ENCODE data around the gene KRT78.
"Not testable (repeated sequence)": the region's sequence is repeated elsewhere in the genome, so short reads cannot be mapped to it uniquely, and the experiment has no call there.

Gene KRT78

DNA sequence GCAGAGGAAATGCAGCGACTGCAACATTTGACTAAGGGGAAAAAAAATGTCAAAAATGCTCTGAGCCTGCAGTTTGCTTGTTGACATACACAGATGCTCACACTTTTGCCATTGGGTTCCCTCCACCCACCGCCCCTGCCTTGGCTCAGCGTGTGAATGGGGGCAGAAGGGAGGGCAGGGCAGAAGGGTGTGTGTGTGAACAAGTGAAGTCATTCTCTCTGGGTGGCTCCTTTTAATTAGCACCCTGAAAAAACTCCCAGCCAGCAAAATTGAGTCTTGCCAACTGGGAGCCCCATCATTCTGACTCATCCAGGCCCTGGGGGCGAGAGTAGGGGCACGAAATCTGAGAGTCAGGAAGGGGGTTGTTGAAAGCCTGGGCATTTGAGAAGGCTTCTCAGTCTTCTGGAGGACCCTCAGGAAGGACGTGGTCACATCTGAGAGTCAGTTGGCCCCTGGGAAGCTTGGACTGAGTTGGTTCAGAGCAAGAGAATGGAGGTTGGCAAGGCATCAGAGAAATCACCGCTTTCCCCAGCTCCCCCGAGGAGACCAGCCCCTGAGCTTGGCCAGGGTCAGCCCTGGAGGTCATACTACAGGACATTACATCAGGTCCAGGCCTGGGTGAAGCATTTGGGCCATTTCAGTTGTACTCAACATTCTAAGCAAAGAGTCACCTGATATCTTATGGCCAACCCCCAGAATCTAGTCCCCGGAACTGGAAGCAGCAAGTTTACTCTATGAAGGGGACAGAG lies 22.7 kb upstream of the KRT78 start:
- DNase-seq = no peak

DNA sequence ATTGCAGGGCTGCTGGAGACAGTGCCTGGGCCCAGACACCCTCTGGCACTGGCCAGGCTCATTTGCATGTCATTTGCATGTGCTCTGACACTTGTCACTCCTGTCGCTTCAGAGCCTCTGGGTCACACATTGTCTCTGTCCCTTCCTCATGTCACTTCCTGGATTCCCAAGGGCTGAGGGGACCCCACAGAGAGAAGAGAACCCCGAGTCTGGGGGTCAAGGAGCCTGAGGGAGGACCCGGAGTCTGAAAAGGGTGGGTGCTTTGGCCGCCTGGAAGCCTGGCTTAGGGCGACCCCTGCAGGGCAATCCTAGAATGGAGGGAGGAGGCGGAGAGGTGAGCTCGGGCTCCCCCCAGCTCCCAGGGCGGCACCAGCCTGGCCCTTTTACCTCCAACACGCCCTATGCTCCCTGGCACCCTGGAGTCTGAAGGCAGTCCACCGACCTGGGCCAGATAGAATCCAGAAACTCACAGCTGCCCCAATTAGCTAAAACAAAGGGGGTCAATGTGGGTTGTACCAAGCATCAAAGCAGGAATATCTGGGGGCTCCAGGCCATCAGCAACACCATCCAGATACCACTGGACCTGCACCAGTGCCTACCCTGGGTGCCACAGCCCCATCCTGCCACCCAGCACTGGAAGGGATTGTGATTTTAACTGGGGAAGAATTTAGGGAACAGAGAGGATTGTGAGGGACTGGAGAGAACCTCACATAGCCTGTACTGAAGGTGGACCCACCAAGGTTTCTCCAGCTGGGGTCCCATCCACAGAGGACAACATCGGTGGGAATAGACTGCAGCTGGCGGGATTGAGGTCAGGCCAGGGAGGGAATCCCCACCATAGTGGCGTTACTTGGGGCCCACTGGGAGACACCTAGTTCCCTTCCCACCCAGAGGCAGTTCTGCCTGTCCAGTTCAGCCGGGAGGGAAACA lies 21.8 kb upstream of the KRT78 start:
- DNase-seq = peak; percentile 83 to 86

DNA sequence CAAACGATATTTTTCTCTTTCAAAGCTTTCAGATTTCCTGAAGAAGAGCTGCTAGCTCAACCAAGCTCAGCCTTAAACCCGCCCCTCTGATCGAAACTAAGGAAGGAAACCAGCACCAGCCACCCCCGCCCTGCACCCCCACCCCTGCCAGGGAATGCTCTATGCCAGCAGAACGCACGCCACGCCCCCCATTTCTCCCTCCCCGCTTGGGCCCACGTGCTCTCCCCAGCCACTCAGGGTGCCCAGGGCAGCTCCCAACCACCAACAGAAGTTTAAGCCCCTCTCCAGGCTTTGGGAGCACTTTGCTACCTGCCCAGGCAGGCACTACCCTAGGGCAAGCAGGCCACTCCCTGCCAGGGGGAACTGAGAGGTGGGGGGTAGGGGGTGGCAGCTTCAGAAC lies 18.8 kb upstream of the KRT78 start:
- DNase-seq = peak; percentile 42 to 49

DNA sequence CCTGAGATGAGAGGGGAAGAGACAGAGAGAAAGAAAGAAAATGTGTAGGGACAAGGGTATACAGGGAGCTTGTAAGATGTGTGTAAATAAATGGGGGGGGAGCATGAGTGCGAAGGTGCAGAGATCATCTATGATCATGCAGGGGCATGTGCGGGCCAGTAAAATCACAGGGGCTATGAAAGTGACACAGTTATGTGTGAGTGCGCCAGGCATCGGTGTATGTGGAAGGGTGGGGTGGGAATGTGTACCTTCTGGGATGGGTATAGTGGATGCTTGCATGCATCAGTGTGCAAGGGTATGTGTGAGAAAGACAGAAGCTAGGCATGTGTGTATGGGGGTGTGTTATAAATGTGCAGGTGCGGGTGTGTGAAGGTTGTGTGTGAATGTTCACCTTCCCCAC lies 18.4 kb upstream of the KRT78 start:
- no peak for DNase-seq

DNA sequence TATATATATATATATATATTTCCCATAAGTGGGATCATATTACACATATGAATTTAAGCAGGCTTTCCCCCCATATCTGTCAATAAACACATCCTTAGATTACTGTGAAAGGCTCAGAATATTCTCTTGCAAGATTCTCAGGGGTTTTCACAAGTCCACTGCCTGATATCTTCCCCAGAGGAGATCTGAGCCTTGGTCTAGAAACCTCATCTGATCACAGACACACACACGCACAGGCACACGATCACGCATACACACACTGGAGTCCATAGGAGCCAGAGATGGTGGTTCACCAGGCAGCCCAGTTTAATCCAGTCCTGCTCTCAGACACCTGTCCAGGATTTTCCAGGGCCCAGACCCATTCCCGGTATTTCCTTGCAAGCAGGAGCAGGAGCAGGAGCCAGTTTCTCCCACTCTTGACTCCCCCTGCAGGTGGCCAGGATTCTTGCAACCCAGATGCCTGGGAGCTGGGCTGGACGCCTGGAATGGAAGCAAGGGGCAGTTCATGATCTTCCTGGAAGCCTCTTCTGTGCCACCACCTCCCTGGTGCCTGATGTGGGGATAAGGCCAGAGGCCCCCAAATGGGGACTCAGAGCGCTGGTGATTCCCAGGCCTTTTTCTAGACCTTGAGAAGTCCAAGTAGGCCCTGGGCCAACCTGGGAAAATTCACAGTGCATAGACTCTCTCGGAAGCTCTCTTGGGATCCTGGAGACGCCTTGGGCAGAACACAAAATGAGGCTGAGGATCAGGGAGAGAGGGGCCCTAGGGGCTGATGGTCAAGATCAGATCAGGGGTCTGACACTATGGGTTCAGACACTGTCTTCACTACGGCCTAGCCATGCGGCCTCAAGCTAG lies 16.5 kb upstream of the KRT78 start:
- peak; percentile 34 to 46 for DNase-seq

DNA sequence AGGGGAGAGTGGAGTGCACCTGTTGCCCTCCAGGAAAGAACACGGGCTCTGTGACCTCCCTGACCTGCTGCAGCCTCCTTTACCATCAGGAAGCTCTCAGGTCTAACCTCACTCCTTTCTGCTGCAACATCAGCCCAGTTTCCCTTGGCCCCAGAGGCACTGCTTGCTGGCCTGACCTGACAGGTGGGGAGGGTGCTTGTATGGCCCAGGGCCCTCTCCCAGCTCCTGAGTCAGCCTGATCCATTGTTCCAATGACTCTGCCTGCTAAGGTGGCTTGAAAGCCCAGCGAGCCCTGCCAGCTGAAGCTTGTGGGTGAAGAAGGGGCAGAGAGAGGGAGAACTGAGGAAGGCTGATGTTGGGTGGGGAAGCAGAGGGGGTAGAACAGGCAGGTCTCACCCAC lies 13.2 kb upstream of the KRT78 start:
- DNase-seq = no peak

DNA sequence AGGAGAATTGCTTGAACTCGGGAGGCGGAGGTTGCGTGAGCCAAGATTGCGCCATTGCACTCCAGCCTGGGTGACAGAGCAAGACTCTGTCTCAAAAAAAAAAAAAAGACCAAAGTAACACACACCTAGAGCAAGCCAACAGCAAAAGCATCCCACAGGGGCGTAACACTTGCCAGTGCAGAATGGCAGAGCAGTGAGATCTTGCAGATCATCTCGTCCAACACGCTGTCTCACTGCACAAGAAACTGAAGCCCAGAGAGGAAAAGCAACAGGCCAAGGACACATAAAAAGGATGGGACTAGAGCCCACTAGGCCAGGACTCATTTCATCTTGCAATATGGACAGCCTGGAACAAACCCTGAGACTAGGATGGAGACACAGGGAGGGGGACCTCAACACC lies 12.7 kb upstream of the KRT78 start:
- no peak for DNase-seq

DNA sequence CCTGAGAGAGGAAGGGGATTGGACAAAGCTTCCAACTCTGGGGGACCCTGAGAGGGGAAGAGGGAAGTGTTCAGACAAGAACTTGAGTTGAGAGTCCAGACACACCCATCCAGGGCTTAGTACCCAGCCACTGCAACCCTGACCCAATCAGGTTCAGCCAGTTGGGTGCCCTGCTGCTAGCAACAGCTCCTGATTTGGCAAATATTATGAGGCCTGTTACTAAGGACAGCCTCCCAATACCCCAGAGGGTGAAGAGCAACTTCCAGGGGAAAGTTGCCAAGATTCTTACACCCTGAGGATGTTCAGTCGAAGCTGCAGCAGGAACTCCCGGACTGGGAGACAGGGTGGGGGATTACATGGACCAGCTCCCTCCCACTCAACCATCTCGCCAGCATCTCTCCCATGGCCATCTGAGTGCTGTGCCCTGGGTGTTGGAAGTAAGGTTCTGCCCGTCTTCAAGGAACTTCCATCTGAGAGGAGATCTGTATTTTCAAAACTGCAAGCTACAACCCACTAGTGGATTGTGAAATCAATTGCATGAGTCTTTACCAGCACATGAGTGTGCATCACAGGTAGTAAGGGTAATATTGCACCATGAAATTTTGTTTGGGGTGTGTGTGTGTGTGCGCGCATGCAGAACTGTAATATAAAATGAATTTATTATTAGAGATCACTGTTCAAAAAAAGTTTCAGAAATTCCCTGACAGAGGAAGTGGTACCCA lies 11.5 kb upstream of the KRT78 start:
- no peak for DNase-seq

DNA sequence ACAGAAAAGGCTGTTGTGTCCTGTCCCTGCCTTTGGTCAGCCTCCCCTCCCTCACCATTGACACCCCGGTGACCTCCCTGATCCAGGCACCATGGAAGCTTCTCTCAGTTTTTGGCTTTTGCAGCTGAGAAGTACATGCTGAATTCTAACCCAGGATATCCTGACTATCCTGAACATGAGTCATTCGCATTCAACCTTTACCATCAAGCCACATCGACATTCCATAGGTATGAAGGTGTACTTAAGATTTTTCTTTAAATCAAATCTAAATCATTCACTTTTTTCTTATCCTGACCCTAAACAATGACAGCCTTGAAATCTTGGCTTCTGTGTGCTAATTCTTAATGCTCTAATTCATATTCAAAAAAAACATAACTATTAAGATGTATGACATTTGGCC lies 8.7 kb upstream of the KRT78 start:
- DNase-seq = no peak

DNA sequence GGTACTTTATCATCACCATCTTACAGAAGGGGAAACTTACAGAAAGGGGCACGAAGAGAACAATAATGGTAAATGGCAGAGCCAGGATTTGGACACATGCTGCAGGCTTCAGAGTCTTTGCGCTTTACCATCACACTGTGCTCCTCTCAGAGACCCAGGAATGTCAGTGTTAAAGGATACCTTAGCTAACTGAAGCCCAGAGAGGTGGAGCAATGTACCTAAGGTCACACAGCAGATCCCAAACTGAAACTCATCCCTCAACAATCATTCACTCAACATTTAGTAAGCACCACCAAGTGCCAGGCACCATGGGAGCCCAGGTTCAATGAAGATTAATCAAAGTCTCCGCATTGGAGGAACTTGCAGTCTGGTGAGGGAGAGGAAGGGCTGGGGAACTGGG lies 8.0 kb upstream of the KRT78 start:
- no peak for DNase-seq

DNA sequence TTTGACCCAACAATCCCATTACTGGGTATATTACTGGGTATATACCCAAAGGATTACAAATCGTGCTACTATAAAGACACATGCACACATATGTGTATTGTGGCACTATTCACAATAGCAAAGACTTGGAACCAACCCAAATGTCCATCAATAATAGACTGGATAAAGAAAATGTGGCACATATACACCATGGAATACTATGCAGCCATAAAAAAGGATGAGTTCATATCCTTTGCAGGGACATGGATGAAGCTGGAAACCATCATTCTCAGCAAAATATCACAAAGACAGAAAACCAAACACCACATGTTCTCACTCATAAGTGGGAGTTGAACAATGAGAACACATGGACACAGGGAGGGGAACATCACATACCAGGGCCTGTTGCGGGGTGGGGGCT lies 7.3 kb upstream of the KRT78 start:
- not testable (repeated sequence) for DNase-seq

DNA sequence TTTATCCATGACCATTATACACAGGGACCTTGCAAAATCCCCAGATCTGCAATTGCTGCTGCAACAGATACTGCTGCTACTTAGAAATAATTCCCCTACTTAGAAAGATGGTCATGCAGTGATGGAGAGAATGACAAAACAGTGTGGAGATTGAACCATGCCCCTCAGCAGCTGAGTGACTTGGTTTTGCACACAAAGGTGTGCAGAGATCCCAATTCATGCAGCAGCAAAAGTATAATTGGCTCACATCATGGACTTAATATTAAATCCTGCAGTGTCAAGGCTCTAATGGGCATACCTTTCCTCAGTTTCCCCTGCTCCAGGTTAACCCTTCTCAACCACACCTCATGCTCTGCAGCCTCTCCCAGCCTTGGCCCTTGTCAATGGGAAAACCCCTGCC lies 3.0 kb upstream of the KRT78 start:
- no peak for DNase-seq

DNA sequence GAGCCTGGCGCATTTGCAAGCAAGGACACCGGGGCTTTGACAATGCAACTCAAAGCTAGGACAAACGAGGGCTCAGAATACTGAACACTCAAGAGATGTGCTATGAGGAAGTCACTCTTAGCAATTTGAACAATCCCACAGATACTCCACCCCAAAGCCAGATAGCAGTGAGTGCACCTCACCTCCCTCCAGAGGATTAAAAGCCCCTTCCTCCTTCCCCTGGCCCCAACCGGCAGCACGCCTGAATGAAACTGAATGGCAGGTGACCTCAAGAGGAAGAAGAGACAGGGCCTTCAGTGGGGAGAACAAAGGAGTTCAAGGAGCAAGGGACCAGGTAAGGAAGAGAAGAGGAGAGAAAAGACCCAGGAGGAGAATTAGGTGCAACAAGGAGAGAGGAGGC lies 1.9 kb upstream of the KRT78 start:
- DNase-seq = no peak

DNA sequence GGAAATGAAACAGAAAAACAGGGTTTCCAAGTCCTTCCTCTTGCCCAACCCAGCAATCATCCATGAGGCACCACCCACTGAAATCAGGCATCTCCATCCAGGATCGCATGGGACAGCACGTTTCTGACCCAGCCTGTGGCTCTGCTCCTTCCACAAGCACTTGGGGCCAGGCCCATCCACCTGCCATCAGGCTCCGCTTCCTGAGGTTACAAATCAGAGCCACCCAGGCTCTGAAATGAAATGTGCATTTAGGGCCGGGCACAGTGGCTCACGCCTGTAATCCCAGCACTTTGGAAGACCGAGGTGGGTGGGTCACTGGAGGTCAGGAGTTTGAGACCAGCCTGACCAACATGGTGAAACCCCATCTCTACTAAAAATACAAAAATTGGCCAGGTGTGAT lies 717 bp upstream of the KRT78 start:
- DNase-seq = no peak

DNA sequence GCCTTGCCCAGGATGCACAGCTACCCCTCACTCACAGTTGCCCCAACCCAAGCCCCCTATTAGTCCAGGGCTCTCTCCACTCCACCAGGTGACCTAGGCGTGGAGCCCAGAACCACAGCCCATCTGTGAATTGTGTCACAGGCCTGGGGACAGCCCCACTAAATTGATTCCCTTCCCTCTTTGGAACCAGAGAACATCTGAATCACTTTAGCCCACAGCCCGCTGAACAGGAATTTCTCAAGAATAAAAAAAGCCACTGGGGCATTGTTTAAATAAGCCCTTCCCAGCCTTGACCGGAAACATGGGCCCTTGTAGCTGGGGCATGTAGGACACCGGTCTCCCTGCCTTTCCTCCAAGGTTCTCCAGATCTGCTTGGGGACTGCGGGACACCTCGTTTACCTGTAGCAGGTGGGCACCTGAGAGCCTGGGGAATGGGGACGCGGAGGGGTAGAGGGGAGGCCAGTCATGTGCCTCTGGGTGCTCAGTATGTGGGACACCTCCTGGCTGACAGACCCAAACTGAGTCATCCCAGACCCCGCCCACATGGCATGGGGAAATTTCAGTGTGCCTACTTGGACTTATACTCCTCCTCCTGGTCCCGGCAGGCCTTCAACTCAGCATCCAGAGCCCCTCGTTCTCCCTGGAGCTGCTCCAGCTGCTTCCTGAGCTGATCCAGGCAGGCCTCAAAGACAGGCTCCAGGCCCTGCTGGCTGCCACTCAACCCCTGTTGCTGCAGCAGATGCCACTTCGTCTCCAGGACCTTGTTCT lies 1.3 kb downstream of the KRT78 start:
- DNase-seq = no peak

DNA sequence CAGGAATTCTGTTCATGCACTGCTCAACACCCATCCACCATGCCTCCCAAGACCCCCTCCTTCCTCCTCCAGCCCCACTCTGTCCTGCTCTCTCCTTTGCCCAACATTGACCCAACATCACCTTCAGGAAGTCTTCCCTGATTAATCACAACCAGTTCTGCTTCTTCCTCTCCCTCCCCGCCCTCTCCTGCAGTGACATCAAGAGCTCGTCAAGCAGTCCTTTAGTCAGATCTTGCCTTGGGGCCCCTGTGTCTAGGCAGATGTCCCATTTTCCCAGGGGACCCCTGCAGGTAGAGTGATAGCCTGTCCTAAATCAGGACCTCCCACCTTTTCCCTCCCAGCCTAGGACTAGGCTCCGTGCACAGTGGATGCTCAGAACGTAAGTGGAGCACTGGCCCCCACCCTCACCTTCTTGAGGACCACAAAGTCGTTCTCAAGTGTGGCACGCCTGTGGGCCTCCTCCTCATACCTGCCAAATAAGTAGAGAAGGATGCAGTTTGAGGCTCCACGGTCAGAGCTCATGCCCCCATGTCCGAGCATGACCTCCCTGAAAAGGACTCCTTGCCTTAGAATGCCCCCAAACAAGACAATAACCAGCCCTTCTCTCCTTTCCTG lies 2.3 kb downstream of the KRT78 start:
- no peak for DNase-seq

DNA sequence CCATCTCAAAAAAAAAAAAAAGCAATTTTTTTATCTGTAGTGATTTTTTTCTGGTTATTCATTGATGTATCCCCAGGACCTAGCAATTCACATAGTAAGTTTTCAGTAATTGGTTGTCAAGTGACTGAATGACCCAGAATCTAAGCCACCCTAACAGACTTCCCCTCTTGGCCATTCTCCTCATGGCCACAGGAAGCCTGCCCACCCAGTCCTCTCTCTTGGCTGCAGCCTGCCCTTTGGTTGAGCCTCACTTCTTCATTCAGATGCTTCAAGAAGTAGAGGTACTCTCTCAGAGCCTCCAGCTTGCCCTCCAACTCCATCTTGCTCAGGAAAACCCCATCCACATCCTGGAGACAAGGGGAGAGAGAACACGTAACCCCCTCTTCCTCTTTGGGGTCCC lies 2.8 kb downstream of the KRT78 start:
- DNase-seq = no peak

DNA sequence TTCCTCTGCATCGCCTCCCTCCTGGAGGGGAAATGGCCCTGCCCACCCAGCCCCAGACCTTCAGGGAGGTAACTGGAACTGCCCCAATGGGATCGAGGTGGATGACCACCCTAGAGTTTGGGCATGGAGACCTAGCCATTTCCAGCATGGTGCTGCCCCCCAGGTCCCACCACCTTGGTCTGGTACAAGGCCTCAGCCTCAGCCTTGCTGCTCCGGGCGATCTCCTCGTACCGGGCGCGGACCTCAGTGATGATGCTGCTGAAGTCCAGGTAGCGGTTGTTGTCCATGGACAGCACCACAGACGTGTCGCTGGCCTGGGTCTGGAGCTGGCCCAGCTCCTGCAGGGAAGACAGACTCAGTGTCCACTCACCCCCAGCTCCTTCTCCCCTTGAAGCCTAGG lies 4.4 kb downstream of the KRT78 start:
- DNase-seq = no peak

DNA sequence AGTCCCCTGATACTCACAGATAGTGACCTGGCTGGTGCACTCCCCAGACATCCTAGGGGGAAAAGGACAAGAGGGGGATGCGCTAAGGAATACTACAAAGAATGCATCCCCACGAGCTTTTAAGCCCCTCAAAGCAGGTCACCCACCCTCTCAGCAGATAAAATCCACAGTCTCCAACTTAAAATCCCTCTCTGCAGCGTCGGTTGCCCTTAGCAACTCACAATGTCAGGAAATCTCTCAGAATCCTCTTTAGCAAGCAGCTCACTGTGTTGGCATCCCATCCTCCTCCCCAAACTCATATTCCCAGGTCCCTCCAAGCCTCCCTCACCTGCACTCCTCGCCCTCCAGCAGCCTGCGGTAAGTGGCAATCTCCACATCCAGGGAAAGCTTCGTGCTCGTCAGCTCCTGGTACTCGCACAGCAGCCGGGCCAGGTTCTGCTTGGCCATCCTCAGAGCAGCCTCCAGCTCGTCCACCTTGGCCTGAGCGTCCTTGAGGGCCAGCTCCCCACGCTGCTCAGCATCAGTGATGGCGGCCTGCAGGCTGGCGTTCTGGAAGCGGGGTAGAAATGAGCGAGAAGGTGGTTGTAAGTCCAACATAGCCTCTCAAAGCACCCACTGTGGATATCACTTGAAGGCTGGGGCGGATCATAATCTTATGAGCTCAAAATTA lies 9.2 kb downstream of the KRT78 start:
- no peak for DNase-seq

DNA sequence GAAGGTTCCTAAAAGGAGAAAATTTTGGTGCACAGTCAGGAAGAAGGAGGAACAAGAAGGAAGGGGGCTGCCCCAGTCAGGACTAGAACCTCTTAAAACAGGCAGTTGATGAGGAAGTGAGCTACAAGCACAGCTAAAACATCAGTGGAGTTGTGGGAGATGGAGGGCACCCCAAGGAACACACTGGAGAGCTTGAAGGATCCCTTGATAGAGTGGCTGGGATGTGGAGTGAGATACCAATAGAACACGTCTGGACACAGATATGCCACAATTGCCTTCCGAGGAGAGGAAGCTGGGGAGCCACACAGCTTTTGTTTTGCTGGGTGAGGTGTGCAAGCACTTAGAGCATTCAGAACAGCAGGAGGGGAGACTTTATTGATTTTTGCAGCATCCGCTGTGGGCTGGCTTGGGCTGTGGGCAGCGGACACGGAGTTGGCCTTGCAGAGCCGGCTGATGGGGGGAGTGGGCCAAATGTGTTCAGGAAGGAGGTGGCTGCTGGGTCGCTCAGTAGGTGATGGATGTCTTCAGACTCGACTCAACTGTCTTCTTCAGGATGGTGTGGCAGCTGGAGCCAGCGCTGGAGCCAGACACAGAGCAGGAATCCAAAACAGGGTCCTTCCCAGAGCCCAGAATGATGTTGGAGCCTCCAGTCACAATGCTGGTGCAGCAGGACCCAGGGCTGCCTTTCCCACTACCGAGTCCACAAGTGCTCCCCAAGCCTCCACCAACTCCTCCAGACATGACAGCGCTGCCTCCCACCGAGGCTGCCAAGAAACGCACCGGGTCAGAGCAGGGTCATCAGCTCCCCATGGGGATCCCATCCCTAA lies 10.0 kb downstream of the KRT78 start:
- DNase-seq = no peak

Measured in stimulated activated CD4-positive, alpha-beta T cell treated with anti-CD3 and anti-CD28 coated beads, Interleukin-2, amount 100 ng/mL, for 24 hours (primary cell).